ENCODE data around the gene MYO5A.
"Not testable (repeated sequence)": the region's sequence is repeated elsewhere in the genome, so short reads cannot be mapped to it uniquely, and the experiment has no call there.

MYO5A gene

GRCh38 chr15:52417521-52417920 is 111.2 kb downstream of the MYO5A start:
- no peak overlapping the region for H3K4me3 ChIP-seq (ENCODE audit: low read depth, low read length)
- TF ChIP-seq CTCF (IDR thresholded peaks at IDR 0.05; ENCODE audit: low read depth, low read length): no peak

- not testable (repeated sequence) for H3K4me3 ChIP-seq (ENCODE audit: low read depth, low read length)
Observed at GRCh38 chr15:52416566-52416965, 112.1 kb downstream of the MYO5A start.

DNA sequence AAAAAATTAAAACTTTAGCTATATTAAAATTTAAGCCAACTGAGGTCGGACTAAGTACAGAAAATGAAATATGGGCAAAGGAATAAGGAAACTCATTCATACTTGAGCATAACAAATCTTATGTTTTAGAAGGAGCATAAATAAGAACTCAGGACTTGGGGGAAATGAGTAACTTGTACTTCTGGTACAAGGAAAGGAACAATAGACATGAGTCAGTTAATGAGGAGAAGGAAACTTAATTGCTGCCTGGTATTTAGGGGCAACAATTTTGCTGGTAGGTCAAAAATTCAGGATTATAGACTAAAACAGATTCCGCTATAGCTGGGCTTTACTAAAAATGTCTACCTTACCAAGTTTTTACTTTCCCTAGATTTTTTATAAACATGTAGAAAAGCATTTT is 113.1 kb downstream of the MYO5A start:
- no peak for TF ChIP-seq CTCF (IDR thresholded peaks at IDR 0.05; ENCODE audit: low read depth, low read length)
- no peak overlapping the region for H3K4me3 ChIP-seq (ENCODE audit: low read depth, low read length)

DNA sequence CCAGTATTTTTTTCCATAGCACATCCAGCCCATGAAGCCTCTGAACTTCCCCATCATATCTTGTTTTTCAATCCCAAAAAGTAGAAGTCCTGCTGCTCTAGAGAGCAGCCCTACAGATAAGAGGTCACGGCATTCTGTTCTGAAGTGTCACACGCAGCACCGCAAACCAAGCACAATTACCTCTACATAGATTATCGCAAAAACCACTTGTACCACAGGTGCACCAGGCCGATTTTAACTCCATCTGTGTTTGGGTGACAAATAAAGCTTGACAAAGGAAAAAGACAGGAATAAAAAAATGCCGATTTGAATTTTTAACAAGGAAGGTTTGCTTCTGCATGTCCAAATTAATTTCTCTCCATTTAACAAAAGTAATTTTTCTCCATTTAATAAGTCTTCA is 113.7 kb downstream of the MYO5A start:
- H3K4me3 ChIP-seq (ENCODE audit: low read depth, low read length): no peak overlapping the region
- TF ChIP-seq CTCF (IDR thresholded peaks at IDR 0.05; ENCODE audit: low read depth, low read length): no peak

GRCh38 chr15:52408823-52409222 is 119.9 kb downstream of the MYO5A start:
- no peak for TF ChIP-seq CTCF (IDR thresholded peaks at IDR 0.05; ENCODE audit: low read depth, low read length)

GRCh38 chr15:52407374-52407773 is 121.3 kb downstream of the MYO5A start:
- no peak overlapping the region for H3K4me3 ChIP-seq (ENCODE audit: low read depth, low read length)
- TF ChIP-seq CTCF (IDR thresholded peaks at IDR 0.05; ENCODE audit: low read depth, low read length): no peak

More at GRCh38 chr15:52408823-52409222, 119.9 kb downstream of the MYO5A start:
- H3K4me3 ChIP-seq (ENCODE audit: low read depth, low read length): no peak overlapping the region

DNA sequence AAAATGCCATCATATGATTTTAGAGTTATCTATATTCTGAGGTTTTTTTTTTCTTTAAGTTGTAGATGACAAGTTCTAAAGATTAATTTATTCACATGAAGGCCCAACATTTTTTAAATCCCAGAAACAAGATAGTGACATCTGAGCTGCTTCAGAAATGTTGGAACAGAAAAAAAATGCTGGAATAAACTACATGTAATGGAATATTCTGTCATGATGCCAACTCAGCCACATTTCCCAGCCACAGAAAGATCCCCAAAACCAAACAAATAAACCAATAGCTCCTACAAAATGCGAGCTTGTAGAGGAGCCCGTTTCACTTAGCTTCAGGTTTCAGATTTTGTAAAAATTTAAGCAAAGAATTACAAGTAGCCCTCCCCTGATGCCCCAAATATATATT is 122.1 kb downstream of the MYO5A start:
- H3K4me3 ChIP-seq (ENCODE audit: low read depth, low read length): no peak overlapping the region
- no peak for TF ChIP-seq CTCF (IDR thresholded peaks at IDR 0.05; ENCODE audit: low read depth, low read length)

DNA sequence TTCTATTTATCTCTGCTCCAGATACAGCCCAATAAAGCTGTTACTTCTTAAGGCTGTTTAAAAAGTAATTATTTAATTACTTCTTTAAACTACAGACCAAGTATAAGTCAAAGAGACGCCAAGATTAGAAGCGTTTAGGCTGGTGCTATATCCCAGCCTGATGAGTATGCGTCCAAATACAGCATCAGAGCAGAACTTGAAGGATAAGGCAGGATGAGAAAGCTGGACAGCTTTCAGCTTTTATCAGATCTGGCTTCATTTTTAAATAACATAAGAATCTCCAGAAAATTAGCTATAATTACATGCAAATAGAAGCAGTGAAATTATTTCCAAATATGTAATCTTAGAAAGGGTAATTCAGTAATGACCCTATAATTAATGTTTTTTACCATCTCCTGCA is 122.8 kb downstream of the MYO5A start:
- no peak overlapping the region for H3K4me3 ChIP-seq (ENCODE audit: low read depth, low read length)
- TF ChIP-seq CTCF (IDR thresholded peaks at IDR 0.05; ENCODE audit: low read depth, low read length): no peak

Measured in WI38 (cell line).